Measurements from ENCODE around the gene MAPK7.

MAPK7 gene

DNA sequence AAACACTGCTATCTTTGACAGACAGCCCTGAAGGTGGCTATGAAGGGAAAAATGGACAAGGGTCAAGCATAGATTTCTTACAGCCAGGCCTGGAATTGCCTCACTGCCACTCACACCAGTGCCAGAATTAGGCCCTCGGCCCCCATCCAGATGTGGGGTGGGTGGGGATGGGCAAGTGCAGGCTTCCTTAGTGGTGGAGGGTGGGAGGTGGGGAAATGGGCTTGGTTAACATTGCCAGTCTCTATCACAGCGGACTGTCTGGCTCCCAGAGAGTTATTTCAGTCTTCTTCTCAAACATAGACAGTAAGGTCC is 40.6 kb upstream of the MAPK7 start:
- no peak overlapping the region for H3K4me3 ChIP-seq (ENCODE audit: control insufficient read depth, low read depth, low read length)
- TF ChIP-seq, protein P1, sequence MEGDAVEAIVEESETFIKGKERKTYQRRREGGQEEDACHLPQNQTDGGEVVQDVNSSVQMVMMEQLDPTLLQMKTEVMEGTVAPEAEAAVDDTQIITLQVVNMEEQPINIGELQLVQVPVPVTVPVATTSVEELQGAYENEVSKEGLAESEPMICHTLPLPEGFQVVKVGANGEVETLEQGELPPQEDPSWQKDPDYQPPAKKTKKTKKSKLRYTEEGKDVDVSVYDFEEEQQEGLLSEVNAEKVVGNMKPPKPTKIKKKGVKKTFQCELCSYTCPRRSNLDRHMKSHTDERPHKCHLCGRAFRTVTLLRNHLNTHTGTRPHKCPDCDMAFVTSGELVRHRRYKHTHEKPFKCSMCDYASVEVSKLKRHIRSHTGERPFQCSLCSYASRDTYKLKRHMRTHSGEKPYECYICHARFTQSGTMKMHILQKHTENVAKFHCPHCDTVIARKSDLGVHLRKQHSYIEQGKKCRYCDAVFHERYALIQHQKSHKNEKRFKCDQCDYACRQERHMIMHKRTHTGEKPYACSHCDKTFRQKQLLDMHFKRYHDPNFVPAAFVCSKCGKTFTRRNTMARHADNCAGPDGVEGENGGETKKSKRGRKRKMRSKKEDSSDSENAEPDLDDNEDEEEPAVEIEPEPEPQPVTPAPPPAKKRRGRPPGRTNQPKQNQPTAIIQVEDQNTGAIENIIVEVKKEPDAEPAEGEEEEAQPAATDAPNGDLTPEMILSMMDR (IDR thresholded peaks at IDR 0.05; ENCODE audit: control insufficient read depth, insufficient read depth, low read depth, low read length, missing control alignments): no peak
- no peak for DNase-seq (ENCODE audit: low read depth)

GRCh38 chr17:19338031-19338990 is 40.0 kb upstream of the MAPK7 start:
- DNase-seq (ENCODE audit: low read depth): no peak
- TF ChIP-seq, protein P1 (IDR thresholded peaks at IDR 0.05; ENCODE audit: control insufficient read depth, insufficient read depth, low read depth, low read length, missing control alignments): peak; percentile 56
- H3K4me3 ChIP-seq (ENCODE audit: control insufficient read depth, low read depth, low read length): no peak overlapping the region

- H3K4me3 ChIP-seq (ENCODE audit: control insufficient read depth, low read depth, low read length): no peak overlapping the region
- TF ChIP-seq, protein P1 (IDR thresholded peaks at IDR 0.05; ENCODE audit: control insufficient read depth, insufficient read depth, low read depth, low read length, missing control alignments): no peak
- DNase-seq (ENCODE audit: low read depth): no peak
Observed at GRCh38 chr17:19339341-19339815, 38.9 kb upstream of the MAPK7 start.

DNA sequence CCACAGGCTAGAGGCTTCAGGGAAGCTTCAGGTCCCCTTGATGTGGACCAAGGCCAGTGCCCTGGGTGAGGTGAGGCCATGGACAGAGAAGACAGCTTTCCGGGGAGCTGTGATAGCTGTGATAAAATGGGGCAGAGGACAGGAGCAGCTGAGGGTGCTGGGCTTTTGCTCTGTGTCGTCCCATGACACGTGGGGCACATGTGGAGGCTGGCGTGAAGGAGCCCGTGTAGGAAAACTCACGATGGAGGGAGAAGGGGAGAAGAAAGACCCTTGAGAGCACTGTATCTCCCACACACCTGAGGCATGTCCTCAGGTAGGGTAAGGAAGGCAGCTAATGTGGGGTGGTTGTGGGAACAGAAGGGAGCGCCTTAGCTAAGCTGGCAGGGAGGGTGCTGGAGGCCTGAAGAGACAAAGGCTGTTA is 37.1 kb upstream of the MAPK7 start:
- no peak overlapping the region for H3K4me3 ChIP-seq (ENCODE audit: control insufficient read depth, low read depth, low read length)
- TF ChIP-seq, protein P1 (IDR thresholded peaks at IDR 0.05; ENCODE audit: control insufficient read depth, insufficient read depth, low read depth, low read length, missing control alignments): no peak
- DNase-seq (ENCODE audit: low read depth): no peak

GRCh38 chr17:19341641-19342610 is 36.4 kb upstream of the MAPK7 start:
- TF ChIP-seq, protein P1 (IDR thresholded peaks at IDR 0.05; ENCODE audit: control insufficient read depth, insufficient read depth, low read depth, low read length, missing control alignments): no peak
- no peak for DNase-seq (ENCODE audit: low read depth)
- H3K4me3 ChIP-seq (ENCODE audit: control insufficient read depth, low read depth, low read length): no peak overlapping the region

- TF ChIP-seq, protein P1 (IDR thresholded peaks at IDR 0.05; ENCODE audit: control insufficient read depth, insufficient read depth, low read depth, low read length, missing control alignments): no peak
- H3K4me3 ChIP-seq (ENCODE audit: control insufficient read depth, low read depth, low read length): no peak overlapping the region
- no peak for DNase-seq (ENCODE audit: low read depth)
Observed at GRCh38 chr17:19342611-19343255, 35.6 kb upstream of the MAPK7 start.

All from AG09309 (cell line).